Measurements from ENCODE around the gene DENND1C.
"Not testable (repeated sequence)": the region's sequence is repeated elsewhere in the genome, so short reads cannot be mapped to it uniquely, and the experiment has no call there.

DENND1C gene

DNA sequence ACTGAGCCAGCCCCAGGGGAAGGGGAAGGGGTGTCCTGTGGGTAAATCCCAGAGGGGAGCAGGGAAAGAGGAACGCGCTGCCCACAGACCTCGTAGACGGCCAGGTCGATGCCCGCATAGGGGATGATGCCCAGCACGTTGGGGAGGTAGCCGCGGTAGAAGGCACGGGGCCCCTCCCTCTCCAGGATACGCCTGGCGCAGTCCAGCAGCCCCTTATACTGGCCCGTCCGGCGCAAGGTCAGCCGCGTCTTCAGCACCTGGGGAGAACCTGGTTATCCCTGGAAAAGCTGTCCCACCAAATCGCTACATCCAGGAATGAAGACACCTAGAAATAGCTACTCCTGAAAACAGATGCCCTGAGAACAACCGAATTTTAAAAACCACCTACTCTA lies 29.4 kb downstream of the DENND1C start:
- DNase-seq, result no peak

DNA sequence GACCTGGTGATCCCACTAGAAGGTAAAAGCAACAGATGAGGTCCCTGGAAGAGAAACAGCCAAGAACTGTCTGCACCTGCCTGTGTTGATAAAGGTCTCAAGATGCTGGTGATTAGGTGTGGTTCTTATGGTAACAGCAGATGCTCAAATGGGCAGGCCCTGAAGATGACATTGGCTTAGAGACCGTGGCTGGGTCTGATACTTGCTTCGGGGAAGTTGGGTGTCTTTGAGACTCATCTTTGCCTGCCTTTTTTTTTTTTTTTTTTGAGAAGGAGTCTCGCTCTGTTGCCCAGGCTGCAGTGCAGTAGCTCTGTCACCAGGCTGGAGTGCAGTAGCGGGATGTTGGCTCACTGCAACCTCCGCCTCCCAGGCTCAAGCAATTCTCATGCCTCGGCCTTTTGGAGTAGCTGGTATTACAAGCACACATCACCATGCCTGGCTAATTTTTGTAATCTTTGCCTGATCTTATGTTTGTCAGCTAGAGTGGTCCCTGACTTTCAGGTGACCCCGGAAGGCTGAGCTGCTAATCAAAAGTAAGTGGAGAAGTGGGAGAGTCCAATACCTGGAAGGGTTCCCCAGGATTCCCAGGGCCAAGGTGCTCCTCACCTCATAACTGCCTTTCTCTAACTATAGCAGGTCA lies 29.9 kb downstream of the DENND1C start:
- no peak for DNase-seq

DNA sequence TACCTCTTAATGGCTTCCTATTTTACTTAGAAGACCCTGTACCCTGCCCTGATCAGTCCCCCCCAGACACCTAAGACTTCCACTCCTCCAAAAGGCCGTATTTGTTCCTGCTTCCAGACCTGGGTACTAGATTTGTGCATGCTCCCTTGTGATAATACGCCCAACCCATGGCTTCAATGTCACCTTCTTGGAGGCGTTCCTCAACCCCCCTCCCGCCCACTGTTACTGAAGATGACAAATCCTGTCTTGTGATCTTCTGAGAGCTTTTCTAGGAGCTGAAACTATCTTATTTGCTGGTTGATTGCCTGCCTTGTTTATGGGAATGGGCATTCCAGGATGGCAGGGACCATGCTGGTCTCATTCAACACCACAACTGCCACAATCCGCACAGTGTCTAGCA lies 31.4 kb downstream of the DENND1C start:
- no peak for DNase-seq

DNA sequence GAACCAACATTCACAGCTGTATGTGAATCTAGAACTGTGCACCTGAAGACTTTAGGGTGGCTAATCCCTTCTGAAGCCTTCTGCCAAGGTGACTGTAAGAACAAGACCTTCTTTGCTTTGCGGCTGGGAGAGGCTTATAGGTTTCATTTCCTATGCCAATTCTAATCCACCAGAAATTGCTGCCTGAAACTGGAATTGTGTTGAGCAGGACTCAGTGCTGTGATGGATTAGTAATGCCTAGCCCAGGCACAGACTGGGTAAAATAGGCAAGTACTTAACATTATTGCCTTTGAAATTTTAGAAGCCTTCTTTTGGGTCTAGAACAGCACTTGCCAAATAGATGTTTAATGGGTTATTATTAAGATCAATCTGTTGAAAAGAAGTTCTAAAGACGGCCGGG lies 33.5 kb downstream of the DENND1C start:
- DNase-seq, result no peak

DNA sequence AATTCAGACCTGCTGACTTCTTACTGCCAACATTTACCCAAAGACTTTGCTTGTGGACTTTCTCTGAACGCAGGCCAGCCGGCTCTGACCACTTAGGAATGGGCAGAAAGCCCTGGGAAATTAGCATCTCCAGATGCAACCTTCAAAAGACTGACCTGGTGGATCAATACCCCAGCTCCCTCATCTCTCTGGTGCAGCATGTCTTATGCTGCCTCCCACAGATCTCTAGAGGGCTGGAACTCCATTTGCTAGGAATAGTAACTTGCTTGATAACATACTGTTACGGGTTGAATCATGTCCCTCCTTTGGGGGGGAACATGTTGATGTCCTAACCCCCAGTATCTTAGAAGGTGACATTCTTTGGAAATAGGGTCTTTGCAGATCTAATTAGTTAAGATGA lies 35.1 kb downstream of the DENND1C start:
- no peak for DNase-seq

DNA sequence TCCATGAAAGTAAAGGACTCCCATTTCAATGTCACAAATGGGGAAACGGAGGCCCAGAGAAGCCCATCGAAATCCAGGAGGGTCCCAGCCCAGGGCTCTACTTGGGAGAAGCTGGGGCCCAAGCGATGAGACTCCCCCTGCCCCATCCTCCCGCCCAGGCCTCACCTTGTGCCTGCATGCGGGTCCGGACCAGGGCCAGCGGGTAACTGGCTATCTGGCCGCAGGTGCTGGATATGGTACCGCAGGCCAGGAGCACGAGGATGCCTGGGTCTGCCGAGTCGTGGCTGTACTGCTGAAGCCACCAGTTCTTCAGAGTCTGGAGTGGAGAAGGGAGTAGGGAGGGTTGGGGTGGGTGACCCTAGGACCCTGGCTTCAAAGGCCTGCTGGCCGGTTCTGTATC lies 37.6 kb downstream of the DENND1C start:
- DNase-seq, result no peak

DNA sequence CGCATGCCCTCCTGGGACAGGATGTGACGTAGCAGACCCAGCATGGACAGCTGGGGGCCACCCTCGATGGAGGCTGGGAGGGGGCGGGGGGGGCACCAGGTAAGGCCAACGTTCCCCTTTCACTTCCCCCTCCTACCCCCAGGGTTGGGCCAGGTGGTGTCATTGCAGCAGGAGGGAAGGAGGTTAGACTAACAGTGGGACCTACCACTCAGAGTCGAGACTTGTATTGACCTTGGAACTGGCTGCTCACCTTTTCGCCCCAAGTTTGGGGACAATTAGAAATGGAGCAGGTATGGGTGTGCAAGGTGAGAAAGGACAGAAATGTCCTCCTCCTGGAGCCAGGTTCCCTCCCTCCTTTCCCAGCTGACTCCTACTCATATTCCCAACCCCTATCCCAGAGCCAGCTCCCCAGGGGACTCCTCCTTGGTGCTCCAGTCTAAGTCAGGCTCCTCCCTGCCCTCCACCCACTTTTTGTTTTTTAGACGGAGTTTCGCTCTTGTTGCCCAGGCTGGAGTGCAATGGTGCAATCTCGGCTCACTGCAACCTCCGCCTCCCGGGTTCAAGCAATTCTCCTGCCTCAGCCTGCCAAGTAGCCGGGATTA lies 39.4 kb downstream of the DENND1C start:
- DNase-seq, result no peak

DNA sequence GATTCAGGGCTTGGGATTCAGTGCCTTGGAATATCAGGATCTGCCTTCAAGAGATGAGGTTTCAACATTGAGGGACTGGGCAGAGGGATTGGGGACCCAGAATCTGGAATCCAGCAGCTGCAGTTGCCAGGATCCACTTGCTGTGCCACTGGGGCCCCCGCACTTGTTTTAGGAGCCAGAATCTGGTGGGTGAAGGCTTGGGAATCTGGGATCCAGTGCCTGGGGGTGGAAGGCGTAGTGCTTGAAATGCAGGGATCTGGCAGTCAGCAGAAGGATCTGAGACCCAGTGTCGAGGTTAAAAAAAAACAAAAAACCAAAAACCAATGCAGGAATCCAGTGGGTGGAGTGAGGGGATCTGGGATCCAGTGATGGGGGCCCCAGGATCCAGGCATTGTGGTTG lies 40.7 kb downstream of the DENND1C start:
- no peak for DNase-seq

DNA sequence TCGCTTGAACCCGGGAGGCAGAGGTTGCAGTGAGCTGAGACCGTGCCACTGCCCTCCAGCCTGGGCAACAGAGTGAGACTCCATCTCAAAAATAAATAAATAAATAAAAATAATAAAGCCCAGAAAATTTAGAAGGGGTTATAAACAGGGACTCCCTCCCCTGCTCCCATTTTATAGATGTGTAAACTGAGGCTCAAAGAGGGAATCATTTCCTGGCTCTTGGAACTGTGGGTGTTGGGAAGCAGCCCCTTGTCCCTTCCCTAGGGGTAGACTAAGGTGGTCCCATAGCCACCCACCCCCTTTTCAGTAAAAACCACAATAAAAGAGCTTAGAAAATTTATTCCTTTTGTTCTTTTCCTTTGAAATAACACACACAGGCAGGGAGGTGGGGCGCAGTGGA lies 41.8 kb downstream of the DENND1C start:
- DNase-seq, result no peak

DNA sequence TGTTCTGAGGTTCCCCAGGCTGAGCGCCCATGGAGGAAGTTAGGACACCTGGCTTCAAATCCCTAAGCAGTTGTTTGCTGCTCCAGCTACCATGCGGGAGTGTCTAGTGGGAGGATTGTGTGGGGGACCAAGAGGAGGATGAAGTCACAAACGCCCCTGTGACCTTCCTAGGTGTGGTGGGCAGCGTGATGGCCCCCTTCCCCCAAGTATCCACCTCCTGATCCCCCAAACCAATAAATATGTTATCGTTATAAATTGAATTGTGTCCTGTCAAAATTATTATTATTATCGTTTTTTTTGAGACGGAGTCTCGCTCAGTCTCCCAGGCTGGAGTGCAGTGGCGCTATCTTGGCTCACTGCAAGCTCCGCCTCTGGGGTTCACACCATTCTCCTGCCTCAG lies 47.9 kb downstream of the DENND1C start, which contains the start of gene SLC25A41:
TSS of gene SLC25A41 (minus strand) at position 101 of the 400 bp plus-strand sequence. CDS start at position 31, 70 bp downstream.
- no peak for DNase-seq

DNA sequence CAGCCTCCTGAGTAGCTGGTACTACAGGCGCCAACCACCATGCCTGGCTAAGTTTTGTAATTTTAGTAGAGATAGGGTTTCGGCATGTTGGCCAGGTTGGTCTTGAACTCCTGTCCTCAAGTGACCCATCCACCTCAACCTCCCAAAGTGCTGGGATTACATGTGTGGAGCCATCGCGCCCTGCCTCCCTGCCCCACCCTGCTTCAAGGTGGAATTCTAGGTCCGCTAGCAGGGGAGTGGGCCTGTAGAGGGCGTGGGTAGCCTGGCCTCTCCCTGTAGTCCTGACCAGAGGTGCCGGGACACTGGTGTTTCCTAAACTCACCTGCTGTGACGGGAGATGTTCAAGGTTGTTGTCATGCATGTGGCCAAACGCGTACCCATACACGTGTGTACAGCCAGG lies 48.4 kb downstream of the DENND1C start:
- DNase-seq, result no peak

DNA sequence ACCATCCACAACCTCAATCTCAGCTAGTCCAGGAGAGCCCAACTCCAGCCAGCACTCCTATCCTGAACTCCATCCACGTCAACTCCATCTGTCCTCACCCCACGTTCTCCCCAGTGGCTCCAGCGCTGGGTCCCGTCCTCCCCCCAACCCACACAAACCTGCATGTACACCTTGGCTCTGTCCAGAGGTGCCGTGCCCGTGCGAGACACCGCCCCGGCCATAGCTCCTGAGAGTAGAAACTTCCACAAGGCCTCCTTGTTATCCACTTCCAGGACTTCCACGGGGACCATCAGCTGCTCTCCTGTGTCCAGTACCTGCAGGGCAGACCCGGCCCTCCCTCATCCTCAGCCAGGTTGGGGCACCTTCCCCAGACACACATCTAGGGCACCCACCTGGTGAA lies 49.7 kb downstream of the DENND1C start:
- no peak for DNase-seq

DNA sequence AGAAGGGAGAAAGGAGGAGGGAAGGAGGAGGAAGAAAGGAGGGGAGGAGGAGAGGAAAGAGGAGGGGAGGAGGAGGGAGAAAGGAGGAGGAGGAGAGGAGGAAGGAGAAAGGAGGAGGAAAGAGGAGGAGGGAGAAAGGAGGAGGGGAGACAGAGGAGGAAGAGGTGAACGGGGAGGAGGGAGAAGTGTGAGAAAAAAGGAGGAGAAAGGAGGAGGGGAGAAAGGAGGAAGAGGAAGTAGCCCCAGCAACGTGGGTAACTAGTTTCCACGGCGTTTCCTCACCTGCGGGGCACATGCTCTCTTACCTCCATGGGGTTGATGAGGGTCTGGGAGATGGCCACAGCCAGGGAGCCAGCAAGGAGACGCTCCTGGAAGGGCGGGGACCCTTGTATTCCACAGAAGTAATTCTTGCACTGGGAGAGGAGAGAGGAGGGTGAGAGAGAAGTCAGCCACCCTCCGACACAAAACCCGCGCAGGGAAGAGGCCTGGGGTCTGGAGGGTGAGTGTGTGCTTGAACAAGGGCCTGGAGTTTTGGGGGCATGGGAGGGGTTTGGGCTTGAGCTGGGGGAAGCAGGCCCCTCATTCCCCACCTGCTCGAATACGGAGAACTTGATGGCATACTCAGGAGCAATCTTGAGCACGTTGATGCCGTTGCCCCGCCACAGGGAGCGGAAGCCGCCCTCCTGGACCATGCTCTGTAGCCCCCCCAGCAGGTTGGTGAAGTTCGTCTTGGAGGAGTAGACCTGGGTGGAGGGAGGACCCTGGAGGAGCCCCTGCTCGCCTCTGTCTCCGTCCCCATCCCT lies 52.0 kb downstream of the DENND1C start:
- no peak for DNase-seq

DNA sequence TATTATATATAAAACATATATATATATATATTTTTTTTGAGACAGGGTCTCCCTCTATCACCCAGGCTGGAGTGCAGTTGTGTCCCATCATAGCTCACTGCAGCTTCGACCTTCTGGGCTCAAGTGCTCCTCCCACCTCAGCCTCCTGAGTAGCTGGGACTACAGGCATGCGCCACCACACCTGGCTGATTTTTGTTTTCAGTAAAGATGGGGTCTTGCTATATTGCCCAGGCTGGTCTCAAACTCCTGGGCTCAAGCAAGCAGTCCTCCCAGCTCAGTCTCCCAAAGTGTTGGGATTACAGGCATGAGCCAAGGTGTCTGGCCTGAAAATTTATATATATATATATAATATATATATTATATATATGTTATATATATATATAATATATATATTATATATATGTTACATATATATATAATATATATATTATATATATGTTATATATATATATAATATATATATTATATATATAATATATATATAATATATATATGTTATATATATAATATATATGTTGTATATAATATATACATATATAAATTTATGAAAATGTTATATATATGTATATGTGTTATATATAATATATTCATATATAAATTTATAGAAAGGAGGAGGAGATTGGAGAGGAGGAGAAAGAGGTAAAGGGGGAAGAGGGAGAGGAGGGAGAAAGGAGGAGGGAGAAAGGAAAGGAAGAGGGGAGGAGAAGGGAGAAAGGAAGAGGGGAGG lies 52.7 kb downstream of the DENND1C start:
- not testable (repeated sequence) for DNase-seq

DNA sequence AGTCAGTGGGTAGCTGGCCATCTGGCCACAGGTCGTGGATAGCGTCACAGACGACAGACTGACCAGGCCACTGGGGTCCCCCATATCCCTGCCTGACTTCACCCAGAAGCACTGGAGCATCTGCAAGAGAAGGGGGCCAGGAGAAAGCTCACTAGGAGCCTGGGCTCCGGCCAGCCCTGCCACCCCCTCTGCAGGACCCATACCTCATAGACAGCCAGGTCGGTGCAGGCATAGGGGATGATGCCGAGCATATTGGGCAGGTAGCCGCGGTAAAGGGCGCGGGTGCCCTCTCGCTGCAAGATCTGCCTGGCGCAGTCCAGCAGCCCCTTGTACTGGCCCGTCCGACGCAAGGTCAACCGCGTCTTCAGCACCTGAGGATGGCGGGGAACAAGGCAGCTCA lies 54.5 kb downstream of the DENND1C start:
- no peak for DNase-seq

DNA sequence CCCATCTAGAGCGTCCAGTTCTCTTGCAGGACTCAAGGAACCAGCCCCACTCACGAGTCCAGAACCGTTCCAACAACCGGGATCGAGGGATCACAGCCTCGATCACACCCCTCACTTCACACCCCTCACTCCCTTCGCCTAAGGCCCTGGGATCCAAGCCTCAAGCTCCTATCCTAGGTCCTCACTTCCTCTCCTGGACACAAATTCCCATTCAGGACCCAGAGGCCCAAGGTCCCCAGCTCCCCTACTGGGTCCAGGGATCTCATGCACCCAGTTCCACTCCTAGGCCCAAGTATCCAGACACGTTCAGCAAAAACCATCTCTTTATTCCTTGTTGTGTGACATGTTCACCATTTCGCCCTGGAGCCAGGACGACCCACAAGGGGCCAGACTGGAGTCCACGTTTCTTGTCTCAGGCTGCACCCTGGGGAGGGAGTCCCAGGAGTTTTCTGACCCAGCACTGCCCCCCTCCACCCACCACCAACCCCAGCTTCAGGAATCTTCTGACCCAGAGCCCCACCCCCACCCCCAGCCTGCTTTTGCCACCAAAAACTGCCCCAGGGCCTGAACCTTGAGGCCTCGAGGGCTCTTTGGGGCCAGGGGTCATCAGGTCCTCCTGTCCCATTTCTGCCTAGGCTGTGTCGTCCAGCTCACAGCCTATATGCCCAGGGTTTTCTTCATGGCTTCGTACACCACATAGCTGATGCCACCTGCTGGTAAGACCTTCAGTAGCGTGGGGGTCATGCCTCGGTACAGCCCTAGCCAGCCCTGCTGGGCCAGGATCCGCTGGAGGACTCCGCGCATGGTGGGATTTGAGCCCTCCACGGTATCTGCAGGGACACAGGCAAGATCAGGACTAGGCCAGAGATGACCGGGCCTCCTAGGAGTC lies 55.6 kb downstream of the DENND1C start:
- no peak for DNase-seq

DNA sequence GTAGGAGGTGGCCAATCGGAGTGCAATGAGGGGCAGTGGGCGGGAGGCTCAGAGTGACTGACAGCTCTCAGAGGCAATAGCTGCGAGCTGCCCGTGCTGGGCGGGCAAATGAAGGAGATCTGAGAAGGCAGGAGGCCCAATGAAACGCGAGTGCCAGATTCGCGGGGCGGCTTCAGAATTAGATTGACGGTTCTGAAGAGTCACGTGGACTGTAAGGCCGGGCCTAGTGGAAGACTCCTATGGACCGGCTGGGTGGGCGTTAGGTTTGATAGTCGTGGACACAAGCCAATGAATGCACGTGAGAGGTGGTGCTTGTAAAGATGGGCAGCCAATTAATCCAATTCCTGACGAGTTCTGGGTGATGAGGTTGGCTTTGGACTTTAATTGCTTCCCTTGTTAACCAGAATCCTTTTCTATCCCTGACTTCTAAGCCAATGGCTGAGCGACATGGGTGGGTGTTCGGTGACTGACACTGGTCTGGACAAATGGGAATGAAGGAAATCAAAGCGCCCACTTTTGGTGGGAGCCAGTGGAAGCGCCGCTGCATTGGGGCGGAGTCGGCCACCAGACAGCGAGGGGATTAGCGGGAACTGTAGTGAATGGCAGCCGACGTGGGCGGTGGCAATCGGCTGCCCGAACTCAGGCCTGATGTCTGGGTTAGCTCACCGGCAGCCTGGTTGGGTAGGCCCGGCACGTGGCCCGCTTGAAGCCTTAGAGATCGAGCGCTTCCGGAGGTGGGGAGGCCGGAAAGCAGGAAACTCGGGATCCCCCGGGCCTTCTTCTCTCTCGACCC lies 56.5 kb downstream of the DENND1C start:
- DNase-seq, result peak; percentile 100

DNA sequence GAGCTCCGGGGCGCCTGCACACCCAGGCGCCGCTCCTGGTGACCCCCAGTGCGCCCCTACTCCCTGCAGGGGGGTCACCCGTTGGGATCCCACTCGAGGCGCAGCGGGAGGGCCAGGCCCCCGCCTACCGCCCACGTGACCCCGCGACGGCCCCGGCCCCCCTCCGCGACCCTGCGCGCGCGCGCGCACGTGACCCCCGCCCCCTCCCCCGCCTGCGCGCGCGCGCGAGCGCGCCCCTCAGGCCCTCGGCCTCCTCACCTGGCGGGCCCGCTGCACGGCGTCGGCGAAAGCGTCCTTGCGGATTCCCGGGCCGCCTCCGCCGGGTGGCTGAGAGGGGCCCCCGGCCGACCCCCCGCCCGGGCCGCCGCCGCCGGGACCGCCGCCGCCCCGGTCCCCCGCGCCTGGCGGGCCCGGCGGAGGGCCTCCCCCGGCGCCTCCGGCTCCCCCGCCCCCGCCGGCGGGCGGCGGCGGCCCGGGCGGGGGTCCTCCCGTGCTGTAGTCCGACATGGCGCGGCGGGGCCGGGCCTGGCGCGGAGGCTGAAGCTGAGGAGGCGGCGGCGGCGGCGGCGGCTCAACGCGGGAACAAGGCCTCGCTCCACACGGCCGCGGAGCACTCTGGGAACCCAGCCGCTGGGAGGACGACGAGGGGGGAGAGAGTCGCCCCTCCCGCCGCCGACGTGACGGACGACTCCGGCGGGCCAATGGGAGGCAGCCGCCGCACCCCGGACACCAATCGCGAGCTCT lies 57.2 kb downstream of the DENND1C start, which contains the start of gene KHSRP:
TSS of gene KHSRP (minus strand) at position 617 of the 744 bp plus-strand sequence. CDS start at position 507, 110 bp downstream.
- DNase-seq, result no peak

DNA sequence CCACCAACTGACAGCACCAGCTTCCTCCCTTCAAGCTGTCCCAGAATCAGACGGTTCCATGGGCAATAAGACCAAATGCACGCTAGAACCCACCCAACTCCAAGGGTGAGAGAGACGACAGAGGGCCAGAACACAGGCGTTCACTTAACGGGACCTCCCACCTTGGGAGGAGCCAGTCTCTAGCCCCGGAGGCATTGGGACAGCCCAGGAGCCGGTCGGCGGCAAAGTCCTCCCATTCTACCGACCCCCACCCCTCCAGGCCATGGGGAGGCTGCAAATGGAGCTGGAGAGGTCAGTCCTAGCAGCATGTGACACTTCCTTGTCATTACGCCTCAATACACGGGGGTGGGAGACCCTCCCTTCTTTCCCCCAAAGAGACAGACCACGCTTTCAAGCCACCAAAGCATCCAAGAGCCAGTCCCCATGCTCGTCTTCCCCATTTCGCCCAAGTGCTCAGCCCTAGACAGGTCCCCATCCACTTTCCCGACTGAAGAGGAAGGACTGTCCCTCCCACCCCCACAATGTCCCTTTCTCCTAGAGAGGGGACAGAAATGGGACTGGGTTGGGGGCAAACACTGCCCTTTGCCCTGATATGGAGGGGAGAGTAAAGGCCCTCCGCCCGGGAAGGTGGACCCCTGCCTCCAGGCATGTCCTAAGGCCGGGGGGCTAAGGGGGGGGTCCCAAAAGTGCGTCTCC lies 57.9 kb downstream of the DENND1C start:
- no peak for DNase-seq
